Loucy (cell line): ENCODE data around the gene ENTPD1.
A peak's percentile ranks its signal among the peaks of the same experiment; 100 is the strongest.

Experiments
- H2AFZ ChIP-seq: fragments of 200-600 bp; sonication (generic); 2 replicates; pipeline ENCODE4 v1.6.0; 2016; ENCODE audit warnings: antibody characterized with exemption, mild to moderate bottlenecking, low read length, moderate library complexity
- H3F3A ChIP-seq: fragments of 200-600 bp; 2 replicates; pipeline ENCODE4 v1.6.0; 2016; ENCODE audit warnings: antibody characterized with exemption, low read depth, mild to moderate bottlenecking
- H3K27me3 ChIP-seq: fragments of 200-600 bp; sonication (generic); 2 replicates; pipeline ENCODE4 v1.6.1; 2014; ENCODE audit warnings: low read length, mild to moderate bottlenecking; ENCODE audit not compliant: insufficient read depth, poor library complexity, severe bottlenecking
- H3K36me3 ChIP-seq: fragments of 200-600 bp; sonication (generic); 2 replicates; pipeline ENCODE4 v1.6.1; 2016; ENCODE audit warnings: low read length; ENCODE audit not compliant: insufficient read depth
- H3K4me1 ChIP-seq: fragments of 200-600 bp; sonication (generic); 2 replicates; pipeline ENCODE4 v1.5.1; 2014; ENCODE audit warnings: low read length, mild to moderate bottlenecking; ENCODE audit not compliant: insufficient read depth, poor library complexity, severe bottlenecking
- H3K4me2 ChIP-seq: fragments of 200-600 bp; sonication (generic); 2 replicates; pipeline ENCODE4 v1.6.0; 2014; ENCODE audit warnings: antibody characterized with exemption, low read length, low read depth, mild to moderate bottlenecking; ENCODE audit not compliant: poor library complexity, severe bottlenecking
- H3K4me3 ChIP-seq: fragments of 200-600 bp; sonication (generic); 2 replicates; pipeline ENCODE4 v1.5.1; 2014; ENCODE audit warnings: low read length, mild to moderate bottlenecking, mixed read lengths; ENCODE audit not compliant: poor library complexity, severe bottlenecking
- H3K79me2 ChIP-seq: fragments of 200-600 bp; sonication (generic); 2 replicates; pipeline ENCODE4 v1.6.1; 2014; ENCODE audit warnings: low read length; ENCODE audit not compliant: insufficient read depth
- H3K9ac ChIP-seq: fragments of 200-600 bp; sonication (generic); 2 replicates; pipeline ENCODE4 v1.6.0; 2014; ENCODE audit warnings: mild to moderate bottlenecking, low read depth, low read length, moderate library complexity; ENCODE audit not compliant: poor library complexity, severe bottlenecking
- H3K9me2 ChIP-seq: fragments of 200-600 bp; sonication (generic); replicated peaks from 2 replicates; pipeline ENCODE4 v1.6.1; 2016; ENCODE audit warnings: low read depth, low read length, mixed read lengths
- H3K9me3 ChIP-seq: fragments of 200-600 bp; sonication (generic); 2 replicates; pipeline ENCODE4 v1.6.1; 2014; ENCODE audit warnings: mild to moderate bottlenecking, antibody characterized with exemption, low read length, low read depth; ENCODE audit not compliant: insufficient read depth
- H4K20me1 ChIP-seq: fragments of 200-600 bp; sonication (generic); 2 replicates; pipeline ENCODE4 v1.6.0; 2014; ENCODE audit warnings: antibody characterized with exemption, low read length, mild to moderate bottlenecking; ENCODE audit not compliant: insufficient read depth, poor library complexity, severe bottlenecking
- CTCF ChIP-seq: fragments of 200-600 bp; sonication (generic); conservative IDR thresholded peaks from 2 replicates; pipeline ENCODE4 v1.5.1; 2014; ENCODE audit warnings: mild to moderate bottlenecking, antibody characterized with exemption, low read length
- EZH2phosphoT487 ChIP-seq: fragments of 200-600 bp; IDR thresholded peaks from 2 replicates; pipeline ENCODE4 v1.6.1; 2018; ENCODE audit warnings: antibody characterized with exemption, mild to moderate bottlenecking, moderate library complexity, borderline replicate concordance

The ENTPD1 gene

DNA sequence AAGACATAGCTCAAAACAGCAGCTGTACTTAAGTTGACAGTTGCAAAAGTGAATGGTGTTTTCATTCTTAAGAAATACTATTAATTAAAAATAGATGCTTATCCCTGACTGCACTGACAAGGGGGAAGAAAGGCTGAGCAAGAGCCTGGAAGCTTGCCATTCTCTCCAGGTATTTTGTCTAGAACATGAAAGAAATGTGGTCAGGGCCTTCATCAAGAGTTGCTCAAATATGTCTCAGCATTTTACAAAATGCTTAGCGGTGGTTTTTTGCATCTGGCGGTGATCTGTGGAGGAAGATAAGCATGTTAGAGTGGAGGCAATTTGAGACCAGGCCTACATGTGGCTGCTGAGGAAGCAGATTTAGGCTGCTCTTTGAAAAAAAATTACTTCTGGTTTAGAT lies 105.4 kb downstream of the ENTPD1 start:
- Histone ChIP-seq H3K9me3 (no peaks in the 10 kb centered on the region), H3K9me2 (no peaks in the 10 kb centered on the region), H3K4me3 (no peak overlapping the region), H3K36me3 (no peaks in the 10 kb centered on the region), H3K4me2 (no peak overlapping the region), H3K9ac (no peak overlapping the region), H3F3A (no peaks in the 10 kb centered on the region), H4K20me1 (no peaks in the 10 kb centered on the region), H3K27me3 (no peaks in the 10 kb centered on the region), H3K4me1 (peaks cover 13% of the 10 kb centered on the region), H2AFZ (no peak overlapping the region), H3K79me2 (no peaks in the 10 kb centered on the region)
- no peak for TF ChIP-seq EZH2phosphoT487
- TF ChIP-seq CTCF = no peak

DNA sequence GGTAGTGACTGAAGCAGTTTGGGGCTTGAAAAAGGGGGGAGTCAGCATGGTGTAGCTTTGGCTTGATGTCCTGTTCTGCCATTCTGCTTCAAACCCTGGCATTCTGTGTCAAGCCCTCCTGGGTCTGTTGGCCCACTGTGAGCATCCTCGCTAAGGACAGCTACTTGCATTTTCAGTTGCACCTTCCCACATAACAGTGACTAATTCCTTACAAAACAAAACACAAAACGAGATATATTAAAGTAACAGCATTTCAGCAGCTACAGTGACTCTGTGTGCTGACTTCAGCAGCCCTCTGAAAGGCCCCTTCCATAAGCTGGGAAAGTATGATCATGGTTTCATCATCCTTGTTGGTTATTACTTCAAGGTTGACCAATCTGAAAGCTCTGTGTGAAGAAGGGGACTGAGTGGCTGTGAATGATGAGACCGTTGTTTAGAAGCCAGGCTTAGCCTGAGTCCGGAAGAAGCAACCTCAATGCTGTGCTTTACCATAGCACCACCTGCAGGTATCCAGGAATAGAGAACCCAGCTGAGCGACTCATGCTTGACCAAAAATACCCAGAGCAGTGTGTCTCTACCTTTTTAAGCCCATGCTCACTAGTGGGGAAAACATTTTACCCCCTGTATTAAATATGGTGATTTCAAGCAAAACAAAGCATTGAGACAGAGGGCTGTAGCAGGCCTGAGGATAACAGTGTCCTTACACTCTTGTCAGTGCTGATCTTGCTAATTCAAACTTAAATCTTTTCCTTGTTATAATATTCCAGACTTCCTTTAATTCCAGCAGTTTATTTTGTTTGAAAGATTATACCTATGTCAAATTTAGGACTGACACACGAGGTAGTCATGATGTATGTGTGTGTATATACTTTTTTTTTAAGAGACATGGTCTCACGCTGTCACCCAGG lies 109.2 kb downstream of the ENTPD1 start:
- H3K4me3 ChIP-seq = peak overlapping the region; percentile 11
- peak overlapping the region; percentile 31 for H3K4me2 ChIP-seq
- peaks cover 23% of the 10 kb centered on the region for H3K4me1 ChIP-seq
- no peaks in the 10 kb centered on the region for H4K20me1 ChIP-seq
- H3K36me3 ChIP-seq = no peaks in the 10 kb centered on the region
- no peaks in the 10 kb centered on the region for H3K9me2 ChIP-seq
- H3K79me2 ChIP-seq = no peaks in the 10 kb centered on the region
- peak overlapping the region; percentile 95 for H2AFZ ChIP-seq
- no peaks in the 10 kb centered on the region for H3F3A ChIP-seq
- H3K9me3 ChIP-seq = no peaks in the 10 kb centered on the region
- peak; percentile 85 for TF ChIP-seq CTCF
- no peak for TF ChIP-seq EZH2phosphoT487
- H3K27me3 ChIP-seq = no peaks in the 10 kb centered on the region
- peak overlapping the region; percentile 27 for H3K9ac ChIP-seq

GRCh38 chr10:95865814-95866466 lies 110.0 kb downstream of the ENTPD1 start:
- H3K27me3 ChIP-seq = no peaks in the 10 kb centered on the region
- no peaks in the 10 kb centered on the region for H3F3A ChIP-seq
- no peak overlapping the region for H3K4me3 ChIP-seq
- no peaks in the 10 kb centered on the region for H3K9me2 ChIP-seq
- H3K4me2 ChIP-seq = no peak overlapping the region
- no peak overlapping the region for H2AFZ ChIP-seq
- H4K20me1 ChIP-seq = no peaks in the 10 kb centered on the region
- no peak overlapping the region for H3K9ac ChIP-seq
- H3K9me3 ChIP-seq = no peaks in the 10 kb centered on the region
- peaks cover 23% of the 10 kb centered on the region for H3K4me1 ChIP-seq
- TF ChIP-seq EZH2phosphoT487 (no peak), CTCF (no peak)
- no peaks in the 10 kb centered on the region for H3K79me2 ChIP-seq
- no peaks in the 10 kb centered on the region; the same call in 1 of the 2 replicates for H3K36me3 ChIP-seq
